RCC 7860 (cell line): ENCODE data around the gene RAG1.
"Not testable (repeated sequence)": the region's sequence is repeated elsewhere in the genome, so short reads cannot be mapped to it uniquely, and the experiment has no call there.

Experiments
- DNase-seq: peaks from one replicate; pipeline ENCODE4 v3.0.0-alpha.2; 2015; ENCODE audit warnings: low spot score
- FAIRE-seq: peaks from 2 replicates; lab custom pipeline; 2012; peaks lifted over from hg19 to GRCh38; lab: Jason Lieb, UNC

RAG1 gene

DNA sequence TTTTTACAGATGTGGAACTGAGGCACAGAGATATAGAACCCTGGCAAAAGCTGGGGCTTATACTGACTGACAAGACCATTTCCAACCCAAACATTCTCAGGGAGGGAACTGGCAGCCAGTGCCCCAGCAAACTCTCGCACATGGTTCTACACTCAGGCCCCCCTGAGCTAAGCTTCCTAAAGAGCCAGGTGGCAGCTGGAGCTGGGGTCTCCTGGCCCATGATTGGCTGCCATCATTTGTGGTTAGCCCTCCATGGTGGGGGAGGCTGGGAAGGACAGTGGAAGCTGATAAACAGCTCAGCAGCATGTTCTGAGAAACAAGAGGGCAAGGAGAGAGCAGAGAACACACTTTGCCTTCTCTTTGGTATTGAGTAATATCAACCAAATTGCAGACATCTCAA, at the start of gene RAG1:
TSS of gene RAG1 (plus strand) at position 314 of the 400 bp plus-strand sequence. CDS start 5,298 bp downstream, outside the sequence.
- FAIRE-seq (no peak), DNase-seq (no peak)

DNA sequence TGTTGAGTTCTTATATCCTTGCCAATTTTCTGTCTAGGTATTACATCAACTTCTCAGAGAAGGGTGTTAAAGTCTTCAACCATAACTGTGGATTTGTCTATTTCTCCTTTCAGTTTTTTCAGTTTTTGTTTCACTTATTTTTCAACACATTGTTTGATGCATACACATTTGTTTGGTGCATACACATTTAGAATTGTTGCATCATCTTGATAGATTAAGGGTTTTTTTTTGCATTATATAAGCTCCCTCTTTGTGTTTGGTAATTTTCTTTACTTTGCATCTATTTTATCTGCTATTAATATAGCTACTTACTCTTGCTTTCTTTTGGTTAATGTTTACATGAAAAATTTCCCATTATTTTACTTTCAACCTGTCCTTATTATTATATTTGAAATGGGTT, 37.0 kb upstream of the RAG1 start:
- DNase-seq (no peak), FAIRE-seq (no peak)

DNA sequence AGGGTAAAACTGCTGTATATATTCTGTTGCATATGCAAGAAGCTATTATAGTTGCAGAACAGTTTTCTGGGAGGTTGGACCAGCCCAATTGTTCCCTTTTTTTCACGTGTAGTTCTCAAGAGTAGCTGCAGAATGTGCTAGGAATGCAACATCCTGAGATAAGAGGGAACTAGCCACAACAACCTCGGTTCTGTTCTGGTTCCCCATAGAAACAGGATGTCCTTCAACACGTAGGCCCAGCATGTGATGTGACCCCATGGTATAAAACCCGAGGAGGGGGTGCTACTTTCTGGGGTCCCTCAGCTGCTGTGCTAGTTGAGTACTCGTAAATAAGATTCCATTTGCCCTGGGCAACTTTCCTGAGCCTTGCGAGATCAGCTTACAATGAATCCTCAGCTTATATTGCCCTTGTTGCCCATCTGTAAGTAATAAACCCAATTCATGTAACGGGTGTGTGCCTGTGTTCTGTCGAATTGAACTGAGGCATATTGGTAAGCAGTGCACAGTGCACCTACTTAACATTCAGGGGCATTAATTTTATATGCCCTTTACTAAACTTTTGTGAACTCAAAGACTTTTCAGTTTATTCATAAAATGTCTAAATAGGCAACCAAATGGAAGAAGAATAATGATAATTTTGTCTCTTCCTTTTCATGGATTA, 34.7 kb upstream of the RAG1 start:
- FAIRE-seq (no peak), DNase-seq (no peak)

DNA sequence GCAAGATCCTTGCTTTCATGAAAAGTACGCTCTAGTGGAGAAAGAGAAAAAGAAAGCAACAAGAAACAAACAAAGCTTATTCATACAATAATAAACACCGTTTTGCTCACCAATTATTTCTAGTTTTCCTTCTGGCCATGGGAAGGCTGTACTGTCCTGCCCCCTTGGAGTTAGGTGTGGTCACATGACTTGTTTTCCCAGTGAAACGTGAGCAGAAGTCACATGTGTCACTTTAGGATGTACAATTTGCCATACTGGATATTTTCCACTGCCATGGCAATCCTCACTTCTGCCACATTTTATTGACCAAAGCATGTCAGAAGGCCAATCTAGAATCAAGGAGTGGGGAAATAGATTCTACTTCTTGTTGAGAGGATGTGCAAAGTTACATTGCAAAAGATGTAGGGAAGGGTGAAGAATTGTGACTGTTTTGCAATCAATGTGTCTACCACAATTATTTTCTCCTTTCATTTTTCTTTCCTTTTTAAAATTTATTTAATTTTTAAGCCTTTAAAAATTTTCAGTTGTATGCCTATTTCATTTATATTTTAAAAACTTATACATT, 33.4 kb upstream of the RAG1 start:
- no peak for DNase-seq
- no peak for FAIRE-seq

DNA sequence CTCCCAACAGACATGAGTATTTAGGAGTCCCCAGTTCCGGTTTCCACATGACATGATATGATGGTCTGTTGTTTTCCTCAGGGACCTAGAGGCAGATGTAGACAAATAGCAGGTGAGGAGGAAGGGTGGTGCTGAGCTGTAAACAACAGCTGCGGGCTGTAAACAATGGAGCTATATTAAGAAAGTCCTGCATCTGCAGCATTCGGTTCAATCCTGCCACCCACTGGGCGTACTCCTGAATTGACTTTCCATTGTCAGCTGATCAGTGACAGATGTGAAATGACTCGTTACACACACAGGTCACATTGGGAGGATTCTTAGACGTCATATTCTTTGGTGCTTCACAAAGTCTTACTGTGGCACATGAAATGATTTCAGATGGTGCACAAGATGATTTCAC, 26.8 kb upstream of the RAG1 start:
- DNase-seq (no peak), FAIRE-seq (no peak)

DNA sequence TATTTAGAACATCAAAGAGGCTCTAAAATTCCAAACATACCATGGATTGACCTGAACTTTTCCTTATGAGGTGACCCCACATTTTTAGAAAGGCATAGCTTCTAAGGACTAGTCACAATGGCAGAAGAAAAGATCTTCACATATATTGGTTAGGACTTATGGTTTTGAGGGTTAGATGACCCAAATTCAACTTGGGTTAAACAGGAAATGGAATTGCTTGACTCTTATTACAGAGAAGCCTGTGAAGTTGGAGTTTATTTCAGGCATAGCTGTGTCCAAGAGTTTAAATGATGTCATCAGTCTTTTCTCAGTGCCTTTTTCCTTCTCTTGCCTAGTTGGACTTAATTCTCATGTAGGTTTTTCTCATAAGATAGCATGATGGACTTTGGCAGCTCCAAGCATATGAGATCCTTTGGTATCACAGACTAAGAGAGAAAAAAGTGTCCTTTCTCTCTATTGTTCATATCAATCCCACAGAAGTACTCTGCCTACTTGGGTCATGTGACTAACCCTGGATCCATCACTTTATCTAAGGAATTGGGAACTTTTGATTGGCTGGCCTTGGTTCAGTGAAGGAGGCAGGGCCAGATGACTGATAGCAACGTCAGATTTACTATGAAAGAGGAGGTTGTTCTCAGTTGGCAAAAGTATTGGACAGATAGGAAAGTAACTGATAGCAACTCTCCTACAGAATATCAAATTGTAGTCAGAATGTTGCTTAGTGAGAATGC, 17.3 kb upstream of the RAG1 start:
- no peak for DNase-seq
- FAIRE-seq: no peak

DNA sequence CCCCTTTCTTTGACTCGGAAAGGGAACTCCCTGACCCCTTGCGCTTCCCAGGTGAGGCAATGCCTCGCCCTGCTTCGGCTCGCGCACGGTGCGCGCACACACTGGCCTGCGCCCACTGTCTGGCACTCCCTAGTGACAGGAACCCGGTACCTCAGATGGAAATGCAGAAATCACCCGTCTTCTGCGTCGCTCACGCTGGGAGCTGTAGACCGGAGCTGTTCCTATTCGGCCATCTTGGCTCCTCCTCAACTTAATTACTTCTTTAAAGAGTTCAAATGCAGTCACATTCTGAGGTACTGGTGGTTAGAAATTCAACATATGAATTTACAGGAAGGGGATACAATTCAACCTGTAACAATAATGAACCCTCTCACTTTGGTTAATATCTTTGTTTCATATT, 10.4 kb upstream of the RAG1 start:
- not testable (repeated sequence) for FAIRE-seq, DNase-seq

DNA sequence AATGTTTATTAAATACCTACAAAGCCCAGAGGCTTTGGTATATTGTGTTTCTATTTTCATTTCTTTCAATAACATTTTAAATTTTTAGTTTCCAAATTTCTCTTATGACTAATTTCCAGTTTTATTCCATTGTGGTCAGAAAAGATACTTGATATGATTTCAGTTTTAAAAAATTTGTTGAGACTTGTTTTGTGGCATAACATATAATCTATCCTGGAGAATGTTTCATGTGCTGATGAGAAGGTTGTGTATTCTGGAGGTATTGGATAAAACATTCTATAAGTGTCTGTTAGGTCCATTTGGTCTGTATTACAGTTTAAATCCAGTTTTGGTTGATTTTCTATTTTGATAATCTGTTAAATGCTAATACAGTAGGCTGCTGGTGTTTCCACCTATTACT, 9.8 kb upstream of the RAG1 start:
- DNase-seq (no peak), FAIRE-seq (no peak)

DNA sequence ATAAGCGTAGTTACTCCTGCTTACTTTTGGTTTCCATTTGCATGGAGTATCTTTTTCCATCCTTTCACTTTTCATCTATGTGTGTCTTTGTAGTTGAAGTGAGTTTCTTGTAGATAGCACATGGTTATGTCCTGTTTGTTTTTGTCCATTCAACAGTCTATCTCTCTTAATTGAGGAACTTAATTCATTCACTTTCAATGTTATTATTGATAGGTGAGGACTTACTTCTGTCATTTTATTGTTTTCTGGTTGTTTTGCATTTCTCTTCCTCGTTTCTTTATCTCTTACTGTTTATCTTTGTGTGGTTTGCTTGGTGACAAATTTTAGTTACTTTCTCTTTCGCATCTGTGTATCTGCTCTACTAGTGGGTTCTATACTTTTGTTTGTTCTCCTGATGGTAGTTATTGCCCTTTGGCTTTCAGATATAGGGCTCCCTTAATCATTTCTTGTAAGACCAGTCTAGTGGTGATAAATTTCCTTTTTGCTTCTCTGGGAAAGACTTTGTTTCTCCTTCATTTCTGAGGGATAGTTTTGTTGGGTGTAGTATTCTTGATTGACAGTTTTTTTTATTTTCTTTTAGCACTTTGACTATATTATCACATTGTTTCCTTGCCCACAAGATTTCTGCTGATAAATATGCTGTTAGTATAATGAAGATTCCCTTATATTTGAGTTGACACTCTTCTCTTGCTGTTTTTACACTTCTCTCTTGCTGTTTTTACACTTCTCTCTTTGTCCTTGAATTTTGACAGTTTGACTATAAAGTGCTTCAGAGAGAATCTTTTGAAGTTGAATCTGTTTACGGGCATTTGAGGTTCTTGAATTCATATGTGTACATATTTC, 9.0 kb upstream of the RAG1 start:
- DNase-seq: no peak
- no peak for FAIRE-seq

DNA sequence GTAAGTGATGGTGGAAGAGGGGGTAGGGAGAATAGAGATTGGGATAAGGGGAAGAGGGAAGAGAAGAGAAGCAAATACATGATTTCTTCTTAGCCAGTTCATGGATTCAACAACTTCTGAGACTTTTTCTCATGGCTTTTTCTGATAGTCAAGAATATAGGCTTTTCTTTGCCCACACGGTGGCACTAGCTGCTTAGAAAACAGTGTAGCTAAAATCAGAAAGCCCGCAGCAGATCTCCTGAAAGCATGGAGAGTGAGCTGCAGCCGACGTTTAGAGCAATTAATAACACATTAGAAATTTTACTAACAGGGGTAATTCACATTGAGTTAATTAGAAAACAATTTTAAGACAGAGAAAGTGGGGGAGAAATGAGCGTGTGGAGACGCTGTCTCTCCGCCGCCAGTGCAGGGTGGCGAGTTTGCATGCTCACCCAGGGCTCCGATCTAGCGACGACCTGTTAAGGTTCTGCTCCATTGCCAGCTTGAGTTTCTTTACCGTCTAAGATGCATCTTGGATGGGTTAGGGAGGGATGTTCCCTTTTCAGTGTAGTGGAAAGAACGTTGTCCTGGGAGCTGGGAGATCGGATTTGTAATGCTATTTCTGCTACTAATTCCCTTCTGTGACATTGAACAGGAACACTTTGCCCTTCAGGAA, 3.3 kb upstream of the RAG1 start:
- FAIRE-seq: no peak
- peak; percentile 34 for DNase-seq

DNA sequence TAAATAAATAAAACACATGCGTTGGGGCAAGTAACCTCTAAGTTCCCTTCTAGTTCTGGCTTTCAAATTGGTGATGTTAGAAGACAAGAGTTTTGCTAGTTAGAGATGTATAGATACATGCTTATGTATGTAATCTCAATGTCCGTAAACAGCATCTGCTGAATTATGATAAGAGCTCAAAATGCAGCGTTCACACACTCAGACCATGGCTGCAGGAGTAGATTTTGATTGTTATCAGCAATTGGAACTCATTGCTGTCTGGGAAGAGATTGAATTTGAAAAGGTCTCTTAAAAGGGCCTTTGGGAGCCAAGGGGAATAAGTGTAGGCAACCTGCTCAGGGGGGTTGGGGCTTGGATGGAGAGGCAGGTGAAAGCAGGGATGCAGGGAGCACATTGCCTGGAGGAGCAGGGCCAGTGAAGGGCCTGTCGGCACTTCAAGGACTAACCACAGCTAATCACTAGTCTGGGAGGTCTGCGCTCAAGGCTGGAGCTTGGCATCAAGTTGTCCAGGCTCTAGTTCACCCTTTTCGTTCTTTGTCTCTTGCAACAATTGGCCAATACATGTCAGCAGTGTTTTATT, 2.7 kb upstream of the RAG1 start:
- no peak for DNase-seq
- no peak for FAIRE-seq

DNA sequence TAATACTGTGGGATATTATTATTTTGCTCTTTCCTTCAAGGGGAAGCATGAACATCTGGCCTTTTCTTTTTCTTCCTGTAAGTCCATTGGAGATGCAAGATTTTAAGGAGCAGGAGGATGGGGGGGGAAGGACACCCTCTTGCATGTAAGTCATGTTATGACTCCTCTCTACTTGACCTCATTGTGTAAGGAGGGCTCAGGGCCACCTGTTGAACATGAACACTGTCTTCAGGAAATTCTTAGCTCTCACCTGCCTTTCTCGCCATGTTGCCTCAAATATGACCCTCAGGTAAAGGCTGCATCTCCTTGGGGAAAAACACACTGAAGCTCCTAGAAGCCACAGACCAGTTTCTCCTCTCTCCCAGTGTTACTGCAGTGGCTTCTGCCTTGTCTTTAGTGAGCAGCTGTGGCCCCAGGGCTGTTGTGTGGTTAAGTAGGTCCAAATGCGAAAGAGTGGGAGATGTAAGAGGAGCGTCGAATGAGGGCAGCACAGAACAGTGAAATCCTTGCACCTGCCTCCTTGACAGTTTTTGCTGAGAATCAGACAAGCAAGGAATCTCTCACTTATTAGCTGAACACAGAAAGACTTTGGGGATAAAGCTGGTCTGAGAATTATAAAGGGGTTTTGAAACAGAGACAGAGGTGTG, 1.3 kb upstream of the RAG1 start:
- no peak for FAIRE-seq
- no peak for DNase-seq

DNA sequence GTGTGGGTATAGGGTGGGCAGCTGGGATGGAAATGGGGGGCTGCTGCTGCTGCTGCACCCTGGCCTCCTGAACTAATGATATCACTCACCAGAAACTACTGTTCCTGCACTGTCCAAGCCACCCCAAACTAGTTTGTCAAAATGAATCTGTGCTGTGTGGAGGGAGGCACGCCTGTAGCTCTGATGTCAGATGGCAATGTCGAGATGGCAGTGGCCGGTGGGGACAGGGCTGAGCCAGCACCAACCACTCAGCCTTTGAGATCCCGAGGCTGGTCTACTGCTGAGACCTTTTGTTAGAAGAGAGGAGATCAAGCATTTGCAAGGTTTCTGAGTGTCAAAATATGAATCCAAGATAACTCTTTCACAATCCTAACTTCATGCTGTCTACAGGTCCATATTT, 1.3 kb downstream of the RAG1 start:
- no peak for FAIRE-seq
- no peak for DNase-seq

DNA sequence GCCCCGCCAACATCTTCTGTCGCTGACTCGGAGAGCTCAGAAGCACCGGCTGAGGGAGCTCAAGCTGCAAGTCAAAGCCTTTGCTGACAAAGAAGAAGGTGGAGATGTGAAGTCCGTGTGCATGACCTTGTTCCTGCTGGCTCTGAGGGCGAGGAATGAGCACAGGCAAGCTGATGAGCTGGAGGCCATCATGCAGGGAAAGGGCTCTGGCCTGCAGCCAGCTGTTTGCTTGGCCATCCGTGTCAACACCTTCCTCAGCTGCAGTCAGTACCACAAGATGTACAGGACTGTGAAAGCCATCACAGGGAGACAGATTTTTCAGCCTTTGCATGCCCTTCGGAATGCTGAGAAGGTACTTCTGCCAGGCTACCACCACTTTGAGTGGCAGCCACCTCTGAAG, 6.7 kb downstream of the RAG1 start:
- DNase-seq: no peak

DNA sequence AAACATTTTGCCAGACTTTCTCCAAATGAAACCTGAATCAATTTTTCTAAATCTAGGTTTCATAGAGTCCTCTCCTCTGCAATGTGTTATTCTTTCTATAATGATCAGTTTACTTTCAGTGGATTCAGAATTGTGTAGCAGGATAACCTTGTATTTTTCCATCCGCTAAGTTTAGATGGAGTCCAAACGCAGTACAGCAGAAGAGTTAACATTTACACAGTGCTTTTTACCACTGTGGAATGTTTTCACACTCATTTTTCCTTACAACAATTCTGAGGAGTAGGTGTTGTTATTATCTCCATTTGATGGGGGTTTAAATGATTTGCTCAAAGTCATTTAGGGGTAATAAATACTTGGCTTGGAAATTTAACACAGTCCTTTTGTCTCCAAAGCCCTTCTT, 9.6 kb downstream of the RAG1 start:
- no peak for FAIRE-seq
- DNase-seq: no peak

More for the DNA sequence above, 6.7 kb downstream of the RAG1 start:
- no peak for FAIRE-seq

DNA sequence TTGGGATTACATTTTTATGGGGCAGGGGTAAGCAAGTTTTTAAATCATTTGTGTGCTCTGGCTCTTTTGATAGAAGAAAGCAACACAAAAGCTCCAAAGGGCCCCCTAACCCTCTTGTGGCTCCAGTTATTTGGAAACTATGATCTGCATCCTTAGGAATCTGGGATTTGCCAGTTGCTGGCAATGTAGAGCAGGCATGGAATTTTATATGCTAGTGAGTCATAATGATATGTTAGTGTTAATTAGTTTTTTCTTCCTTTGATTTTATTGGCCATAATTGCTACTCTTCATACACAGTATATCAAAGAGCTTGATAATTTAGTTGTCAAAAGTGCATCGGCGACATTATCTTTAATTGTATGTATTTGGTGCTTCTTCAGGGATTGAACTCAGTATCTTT, 10.1 kb downstream of the RAG1 start:
- FAIRE-seq (no peak), DNase-seq (no peak)

DNA sequence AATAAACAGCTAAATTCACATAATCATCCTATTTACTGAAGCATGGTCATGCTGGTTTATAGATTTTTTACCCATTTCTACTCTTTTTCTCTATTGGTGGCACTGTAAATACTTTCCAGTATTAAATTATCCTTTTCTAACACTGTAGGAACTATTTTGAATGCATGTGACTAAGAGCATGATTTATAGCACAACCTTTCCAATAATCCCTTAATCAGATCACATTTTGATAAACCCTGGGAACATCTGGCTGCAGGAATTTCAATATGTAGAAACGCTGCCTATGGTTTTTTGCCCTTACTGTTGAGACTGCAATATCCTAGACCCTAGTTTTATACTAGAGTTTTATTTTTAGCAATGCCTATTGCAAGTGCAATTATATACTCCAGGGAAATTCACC, 10.7 kb downstream of the RAG1 start:
- DNase-seq: no peak
- no peak for FAIRE-seq

DNA sequence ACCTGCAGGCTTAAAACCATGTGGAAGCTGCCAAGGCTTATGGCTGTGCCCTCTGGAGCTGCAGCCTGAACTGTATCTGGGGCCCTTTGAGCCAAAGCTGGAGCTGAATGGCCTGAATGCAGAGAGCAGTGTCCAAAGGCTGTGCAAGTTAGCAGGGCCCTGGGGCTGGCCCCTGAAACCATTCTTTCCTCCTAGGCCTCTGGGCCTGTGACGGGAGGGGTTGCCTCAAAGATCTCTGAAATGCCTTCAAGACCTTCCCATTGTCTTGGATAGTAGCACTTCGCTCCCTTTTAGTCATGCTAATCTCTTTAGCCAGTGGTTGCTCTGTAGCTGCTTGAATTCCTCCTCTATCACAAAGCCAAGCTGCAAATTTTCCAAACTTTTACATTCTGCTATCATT, 13.7 kb downstream of the RAG1 start:
- DNase-seq: no peak
- no peak for FAIRE-seq

DNA sequence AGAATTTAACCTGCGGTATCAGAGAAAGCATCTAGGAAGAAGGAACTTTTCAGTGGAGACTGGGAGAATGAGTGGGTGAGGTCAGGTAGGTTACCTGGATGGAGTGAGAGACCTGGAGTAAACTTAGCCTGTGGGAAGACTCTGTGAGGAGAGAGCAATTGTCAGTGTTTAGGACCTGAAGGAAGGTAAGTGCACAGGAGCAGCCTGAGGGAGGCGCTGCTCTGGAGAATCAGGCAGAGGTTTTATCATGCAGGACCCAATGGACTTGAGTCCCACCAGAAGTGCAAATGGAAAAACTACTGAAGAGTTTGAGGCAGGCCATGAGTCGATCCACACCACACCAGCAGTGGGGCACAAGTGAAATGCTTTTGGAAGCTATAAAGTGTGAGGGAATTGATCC, 15.9 kb downstream of the RAG1 start:
- no peak for FAIRE-seq
- DNase-seq: no peak

DNA sequence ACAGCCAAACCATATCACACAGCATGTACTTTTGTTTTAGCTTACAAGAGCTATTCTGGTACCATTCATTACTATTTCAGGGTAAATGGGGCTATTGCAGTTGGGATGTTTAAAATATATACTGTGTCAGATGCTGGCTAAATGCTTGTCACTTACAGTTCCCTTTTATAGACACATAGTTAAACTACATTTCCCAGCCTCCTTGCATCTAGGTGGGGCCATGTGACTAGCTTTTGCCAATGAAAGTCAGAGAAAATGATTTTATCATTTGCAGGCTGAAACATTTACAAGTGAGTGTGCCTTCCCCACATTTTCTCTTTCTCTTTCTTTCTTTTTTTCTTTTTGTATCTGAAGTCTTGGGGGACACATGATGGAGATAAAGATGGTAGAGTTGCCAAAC, 18.7 kb downstream of the RAG1 start:
- FAIRE-seq (no peak), DNase-seq (no peak)
